ENCODE results near the gene UIMC1.

DNA sequence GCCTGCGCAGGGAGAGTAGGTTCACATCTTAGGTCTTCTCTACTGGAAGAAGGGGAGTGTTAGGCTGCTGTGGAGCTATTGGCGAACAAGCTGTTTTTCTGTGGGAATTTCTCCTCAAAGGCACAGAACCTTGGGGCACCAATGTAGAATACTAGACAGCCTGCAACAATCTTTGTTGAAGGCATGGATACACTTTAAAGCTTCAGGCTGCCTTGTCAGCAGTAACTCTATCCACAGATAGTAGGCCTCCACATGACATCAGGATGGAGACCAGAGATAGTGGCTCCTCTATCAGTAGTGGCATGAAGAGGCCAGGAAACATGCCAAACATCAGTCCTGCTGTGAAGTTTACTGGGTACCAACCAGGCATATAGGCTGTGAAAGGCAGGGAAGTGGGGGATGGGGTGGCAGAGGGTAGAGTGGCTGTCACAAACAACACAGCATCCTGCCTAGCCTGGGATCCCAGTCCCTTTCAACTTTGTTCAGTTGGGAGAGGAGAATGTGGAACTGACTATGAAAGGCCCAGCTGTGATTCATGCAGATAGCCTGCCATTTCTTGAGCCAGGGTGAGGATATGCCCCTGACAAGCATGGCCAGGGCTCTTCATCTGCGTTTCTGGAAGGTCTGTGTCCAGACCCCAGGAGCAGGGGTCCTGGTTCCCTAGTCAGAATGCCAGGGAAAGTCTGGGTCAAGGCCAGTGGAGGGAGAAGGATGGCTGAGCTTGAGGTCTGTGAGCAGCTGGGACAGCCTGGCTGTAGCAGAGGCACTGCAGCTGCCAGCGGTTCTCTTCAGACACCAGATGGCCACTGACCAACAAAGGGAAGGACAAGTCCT, 106.4 kb downstream of the UIMC1 start:
- no peak for TF ChIP-seq ZNF184 (tag by site-specific recombination; IDR thresholded peaks at IDR 0.05)
- TF ChIP-seq ZNF324 (tag by site-specific recombination; IDR thresholded peaks at IDR 0.05) = no peak

Data from HEK293 (cell line).